Fibroblast of skin of left biceps (primary cell): ENCODE measurements around the gene ABCF2.

Experiments
- DNase-seq, 2 experiments: peaks; one replicate each; pipeline ENCODE4 v3.0.0-alpha.2; 2013; ENCODE audit warnings: low read depth in 2 of 2

The ABCF2 gene

GRCh38 chr7:151242159-151243044, 15.4 kb upstream of the ABCF2 start:
- no peak for DNase-seq

- no peak for DNase-seq
These were observed 14.7 kb upstream of the ABCF2 start for GRCh38 chr7:151241755-151242096.

- DNase-seq, result no peak
These were observed 14.1 kb upstream of the ABCF2 start for GRCh38 chr7:151240942-151241754.

GRCh38 chr7:151240536-151240935, 13.5 kb upstream of the ABCF2 start:
- no peak for DNase-seq

GRCh38 chr7:151239837-151240459, 12.9 kb upstream of the ABCF2 start:
- DNase-seq, result no peak

- DNase-seq, result no peak
These were observed 12.2 kb upstream of the ABCF2 start for GRCh38 chr7:151238924-151239836.

- DNase-seq, result no peak
These were observed 11.3 kb upstream of the ABCF2 start for GRCh38 chr7:151238190-151238810.

GRCh38 chr7:151237244-151238189, 10.5 kb upstream of the ABCF2 start:
- no peak for DNase-seq

- no peak for DNase-seq
These were observed 9.4 kb upstream of the ABCF2 start for GRCh38 chr7:151236406-151236805.

- no peak for DNase-seq
These were observed 8.2 kb upstream of the ABCF2 start for GRCh38 chr7:151235091-151235787.

- DNase-seq, result no peak
These were observed 6.8 kb upstream of the ABCF2 start for GRCh38 chr7:151233804-151234203.

- peak in 1 of 2 experiments; percentile 28 for DNase-seq
These were observed 6.1 kb upstream of the ABCF2 start for GRCh38 chr7:151232917-151233701.

- DNase-seq, result peak in 1 of 2 experiments; percentile 50
These were observed 5.3 kb upstream of the ABCF2 start, which contains the start of gene CHPF2 for GRCh38 chr7:151232091-151232916. Gene CHPF2, plus strand, starts transcription at chr7:151232483. Its CDS starts 1,529 bp downstream, at chr7:151234012.

GRCh38 chr7:151231080-151231479, 4.1 kb upstream of the ABCF2 start:
- DNase-seq, result no peak

GRCh38 chr7:151229249-151229648, 2.2 kb upstream of the ABCF2 start:
- DNase-seq, result no peak

GRCh38 chr7:151228024-151228866, 1.2 kb upstream of the ABCF2 start:
- DNase-seq, result no peak

- DNase-seq, result no peak
These were observed 488 bp downstream of the ABCF2 start for GRCh38 chr7:151226560-151226874.
